GM12878 (cell line): ENCODE measurements around the gene PVALEF. TPM values are rescaled to one million over a fixed set of nuclear protein-coding genes. Genes with fewer than 3 reads are reported as not detected.

ENCODE experiments used
- ATAC-seq: fragments of 200-7000 bp; cut with Tn5 transposase; 3 replicates; pipeline ENCODE4 v1.9.1; 2020; ENCODE audit warnings: mild to moderate bottlenecking, moderate library complexity
- BruUV-seq: library from RNA; stranded (reverse); fragments of 400-500 nt; replicated peaks from 2 replicates; lab custom pipeline; 2021; lab: Mats Ljungman, UMichigan
- CTCF ChIA-PET: fragments of 300-600 bp; sonication (Branson Sonifier 250); formaldehyde crosslinking; extraction: SDS; loops from one replicate; lab custom pipeline; 2021; ENCODE audit warnings: inconsistent platforms; lab: Yijun Ruan, JAX
- POLR2A ChIA-PET: fragments of 350-600 bp; formaldehyde crosslinking; extraction: SDS; loops from one replicate; lab custom pipeline; 2021; ENCODE audit warnings: inconsistent platforms; lab: Charles Lee
- RAD21 ChIA-PET: fragments of 300-600 bp; sonication (Branson Sonifier 250); formaldehyde crosslinking; loops from one replicate; lab custom pipeline; 2023; ENCODE audit warnings: antibody characterized with exemption; ENCODE audit not compliant: unreplicated experiment; lab: Charles Lee
- SMC1A ChIA-PET: fragments of 300-600 bp; sonication (Branson Sonifier 250); formaldehyde crosslinking; loops from one replicate; lab custom pipeline; 2023; ENCODE audit not compliant: unreplicated experiment, uncharacterized antibody; lab: Charles Lee
- DNase-seq: peaks from one replicate; pipeline ENCODE4 v3.0.0-alpha.2; 2011; ENCODE audit warnings: low read depth, low spot score
- FAIRE-seq: peaks from 3 replicates; lab custom pipeline; 2011; peaks lifted over from hg19 to GRCh38; lab: Jason Lieb, UNC
- H2AFZ ChIP-seq: 2 replicates; pipeline ENCODE4 v1.6.0; 2011; ENCODE audit warnings: low read depth, low read length, control low read depth; ENCODE audit not compliant: control insufficient read depth
- H3K27ac ChIP-seq: 2 replicates; pipeline ENCODE4 v1.5.1; 2011; ENCODE audit warnings: control low read depth; ENCODE audit not compliant: control insufficient read depth, insufficient read depth
- H3K27me3 ChIP-seq, 2 experiments: replicated peaks in 1 of 2; 2 replicates each; pipeline versions ENCODE4 v1.6.0 to v1.6.1; 2011; ENCODE audit warnings: low read length in 1 of 2; ENCODE audit not compliant: control insufficient read depth in 2 of 2, insufficient read depth in 2 of 2
- H3K36me3 ChIP-seq, 2 experiments: 2 replicates each; pipeline ENCODE4 v1.5.1; 2011; ENCODE audit warnings: low read length in 1 of 2; ENCODE audit not compliant: control insufficient read depth in 2 of 2, insufficient read depth in 2 of 2
- H3K4me1 ChIP-seq: 2 replicates; pipeline ENCODE4 v1.6.1; 2011; ENCODE audit warnings: mild to moderate bottlenecking, low read length, moderate library complexity, mixed read lengths; ENCODE audit not compliant: control insufficient read depth, insufficient read depth
- H3K4me2 ChIP-seq: 2 replicates; pipeline ENCODE4 v1.6.0; 2011; ENCODE audit warnings: control low read depth; ENCODE audit not compliant: control insufficient read depth, insufficient read depth
- H3K4me3 ChIP-seq: fragments of 200-600 bp; sonication (generic); 2 replicates; pipeline ENCODE4 v1.5.1; 2016
- H3K79me2 ChIP-seq: 2 replicates; pipeline ENCODE4 v1.6.0; 2011; ENCODE audit warnings: low read length; ENCODE audit not compliant: control insufficient read depth, insufficient read depth
- H3K9ac ChIP-seq: 2 replicates; pipeline ENCODE4 v1.8.0; 2011; ENCODE audit warnings: low read length, control low read depth, mixed read lengths; ENCODE audit not compliant: control insufficient read depth, insufficient read depth
- H3K9me3 ChIP-seq: replicated peaks from 3 replicates; pipeline ENCODE4 v1.5.1; 2011; ENCODE audit warnings: mild to moderate bottlenecking, low read length; ENCODE audit not compliant: control insufficient read depth, insufficient read depth
- H4K20me1 ChIP-seq: 2 replicates; pipeline ENCODE4 v1.6.0; 2011; ENCODE audit not compliant: control insufficient read depth, insufficient read depth
- BRCA1 ChIP-seq: IDR thresholded peaks from 2 replicates; pipeline ENCODE4 v1.6.1; 2011; ENCODE audit warnings: low read depth, low read length, improper control_type of control experiment
- ESRRA ChIP-seq: IDR thresholded peaks from 2 replicates; pipeline ENCODE4 v1.6.1; 2012; ENCODE audit warnings: mild to moderate bottlenecking, low read length, improper control_type of control experiment
- MYB ChIP-seq: fragments of 150-350 bp; IDR thresholded peaks from 2 replicates; pipeline ENCODE4 v1.6.1; 2014; ENCODE audit warnings: mild to moderate bottlenecking, low read depth, low read length, borderline replicate concordance
- PAX5 ChIP-seq: IDR thresholded peaks from 2 replicates; pipeline ENCODE4 v1.6.1; 2011; ENCODE audit warnings: low read depth, low read length, borderline replicate concordance
- SMC3 ChIP-seq: IDR thresholded peaks from 2 replicates; pipeline ENCODE4 v1.6.1; 2011; ENCODE audit warnings: low read length, improper control_type of control experiment, borderline replicate concordance
- SREBF2 ChIP-seq: IDR thresholded peaks from 2 replicates; pipeline ENCODE4 v1.6.1; 2012; ENCODE audit warnings: mild to moderate bottlenecking, low read length
- SUPT20H ChIP-seq: IDR thresholded peaks from 2 replicates; pipeline ENCODE4 v1.6.1; 2011; ENCODE audit warnings: low read depth, mild to moderate bottlenecking, low read length, moderate library complexity, borderline replicate concordance; ENCODE audit not compliant: control insufficient read depth
- ZNF274 ChIP-seq: IDR thresholded peaks from one replicate; pipeline ENCODE4 v1.8.0; 2011; ENCODE audit not compliant: insufficient read length, insufficient read depth
- WGBS: methylation state at CpG from one replicate; pipeline ENCODE4 v1.1.6; 2016; ENCODE audit warnings: low lambda C conversion rate; ENCODE audit not compliant: insufficient replicate concordance, insufficient coverage; ENCODE audit errors: missing lambda C conversion rate; 5-methylcytosine and 5-hydroxymethylcytosine counted together
- in situ Hi-C: fragments of 300-500 bp; cut with MboI; formaldehyde crosslinking; loops from 9 replicates; pipeline ENCODE4 v1.14.3; 2018; ENCODE audit warnings: mixed read lengths
- intact Hi-C: fragments of 100-400 bp; cut with micrococcal nuclease; formaldehyde crosslinking; loops from one replicate; pipeline ENCODE4 v1.14.2; 2022; ENCODE audit not compliant: unreplicated experiment
- polyA plus RNA-seq, 11 experiments: library from polyadenylated mRNA; depleted of rRNA in 4 of 11; unstranded in 6 of 11; stranded (reverse) in 5 of 11; fragments of >200 nt; fragmentation: Nextera tagmentation in 4 of 11; fragmentation: Illumina TruSeq in 1 of 11; extraction: Ambion mirVana in 4 of 11; extraction: Trizol in 1 of 11; gene quantifications; 1 replicate in 1 of 11; 2 replicates in 10 of 11; pipeline versions ENCODE4 v1.2.1 to v1.2.3, GENCODE V29; 2011 to 2016; ENCODE audit warnings: inconsistent platforms in 2 of 11, missing spikeins in 2 of 11, low read depth in 1 of 11
- total RNA-seq, 4 experiments: library from RNA; depleted of rRNA in 3 of 4; stranded (reverse); fragments of >200 nt in 3 of 4; fragmentation: Illumina TruSeq in 1 of 4; extraction: Trizol in 1 of 4; gene quantifications; 2 replicates each; pipeline versions ENCODE4 v1.2.1 to v1.2.3, GENCODE V29; 2013 to 2021
- TF ChIP-seq, protein P1 (sequence below): IDR thresholded peaks from 2 replicates; pipeline ENCODE4 v1.6.1; 2011; ENCODE audit warnings: low read depth, mild to moderate bottlenecking, low read length, moderate library complexity, borderline replicate concordance; ENCODE audit errors: extremely low read depth
- TF ChIP-seq, protein P2 (sequence below): fragments of 450-650 bp; IDR thresholded peaks from 2 replicates; pipeline ENCODE4 v1.6.1; 2017; ENCODE audit warnings: borderline replicate concordance
- TF ChIP-seq, protein P3 (sequence below): IDR thresholded peaks from 2 replicates; pipeline ENCODE4 v1.6.1; 2012; ENCODE audit warnings: low read length, inconsistent platforms

The PVALEF gene
- total and polyA plus RNA-seq, 10 of the 15 experiments (the other 5 are each of a cell fraction or from before 2014, with no cell fraction given): not detected

DNA sequence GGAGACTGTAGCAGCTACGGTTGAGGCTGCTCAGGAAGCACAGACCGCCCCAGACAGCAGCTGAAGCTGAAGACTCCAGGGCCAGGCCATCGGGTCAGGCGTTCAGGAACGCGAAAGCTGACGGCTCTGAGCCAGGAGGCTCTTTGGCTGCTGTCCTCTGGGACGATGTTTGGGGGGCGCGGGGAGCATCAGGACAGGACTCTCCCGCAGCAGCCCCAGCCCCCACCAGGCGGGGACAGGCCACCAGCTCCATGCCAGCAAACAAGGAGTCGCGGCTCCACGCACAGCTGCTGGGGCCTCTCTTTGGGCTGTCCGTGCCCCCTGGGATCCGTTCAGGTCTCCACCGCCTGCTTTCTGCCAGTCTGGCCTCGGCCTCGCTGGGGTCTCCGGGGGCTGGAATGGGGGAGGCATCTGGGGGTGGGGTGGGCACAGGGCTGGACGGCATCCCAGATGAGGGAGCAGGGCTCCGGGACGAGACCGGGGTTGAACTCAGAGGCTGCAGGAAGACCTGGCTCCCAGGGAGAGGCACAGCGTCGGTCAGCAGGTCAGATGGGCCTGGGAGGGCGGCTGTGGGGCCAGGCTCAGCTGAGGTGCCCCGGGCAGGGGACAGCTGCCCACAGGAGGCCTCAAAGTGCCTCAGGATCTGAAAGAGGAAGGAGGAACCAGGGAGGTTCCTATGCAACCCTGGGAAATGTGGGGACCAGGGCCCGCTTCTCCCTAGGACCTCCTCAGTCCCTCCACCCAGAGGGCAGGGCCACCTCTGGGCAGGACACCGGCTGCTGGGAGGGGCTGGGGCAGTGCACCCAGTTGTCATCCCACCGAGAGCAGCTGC is 63.7 kb downstream of the PVALEF start (continued):
- TF ChIP-seq, protein P1, sequence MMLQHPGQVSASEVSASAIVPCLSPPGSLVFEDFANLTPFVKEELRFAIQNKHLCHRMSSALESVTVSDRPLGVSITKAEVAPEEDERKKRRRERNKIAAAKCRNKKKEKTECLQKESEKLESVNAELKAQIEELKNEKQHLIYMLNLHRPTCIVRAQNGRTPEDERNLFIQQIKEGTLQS: no peak
- TF ChIP-seq, protein P2, sequence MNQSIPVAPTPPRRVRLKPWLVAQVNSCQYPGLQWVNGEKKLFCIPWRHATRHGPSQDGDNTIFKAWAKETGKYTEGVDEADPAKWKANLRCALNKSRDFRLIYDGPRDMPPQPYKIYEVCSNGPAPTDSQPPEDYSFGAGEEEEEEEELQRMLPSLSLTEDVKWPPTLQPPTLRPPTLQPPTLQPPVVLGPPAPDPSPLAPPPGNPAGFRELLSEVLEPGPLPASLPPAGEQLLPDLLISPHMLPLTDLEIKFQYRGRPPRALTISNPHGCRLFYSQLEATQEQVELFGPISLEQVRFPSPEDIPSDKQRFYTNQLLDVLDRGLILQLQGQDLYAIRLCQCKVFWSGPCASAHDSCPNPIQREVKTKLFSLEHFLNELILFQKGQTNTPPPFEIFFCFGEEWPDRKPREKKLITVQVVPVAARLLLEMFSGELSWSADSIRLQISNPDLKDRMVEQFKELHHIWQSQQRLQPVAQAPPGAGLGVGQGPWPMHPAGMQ: no peak
- TF ChIP-seq PAX5 (no peak), SREBF2 (no peak), ZNF274 (no peak), ESRRA (no peak)
- TF ChIP-seq, protein P3, sequence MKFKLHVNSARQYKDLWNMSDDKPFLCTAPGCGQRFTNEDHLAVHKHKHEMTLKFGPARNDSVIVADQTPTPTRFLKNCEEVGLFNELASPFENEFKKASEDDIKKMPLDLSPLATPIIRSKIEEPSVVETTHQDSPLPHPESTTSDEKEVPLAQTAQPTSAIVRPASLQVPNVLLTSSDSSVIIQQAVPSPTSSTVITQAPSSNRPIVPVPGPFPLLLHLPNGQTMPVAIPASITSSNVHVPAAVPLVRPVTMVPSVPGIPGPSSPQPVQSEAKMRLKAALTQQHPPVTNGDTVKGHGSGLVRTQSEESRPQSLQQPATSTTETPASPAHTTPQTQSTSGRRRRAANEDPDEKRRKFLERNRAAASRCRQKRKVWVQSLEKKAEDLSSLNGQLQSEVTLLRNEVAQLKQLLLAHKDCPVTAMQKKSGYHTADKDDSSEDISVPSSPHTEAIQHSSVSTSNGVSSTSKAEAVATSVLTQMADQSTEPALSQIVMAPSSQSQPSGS: no peak

DNA sequence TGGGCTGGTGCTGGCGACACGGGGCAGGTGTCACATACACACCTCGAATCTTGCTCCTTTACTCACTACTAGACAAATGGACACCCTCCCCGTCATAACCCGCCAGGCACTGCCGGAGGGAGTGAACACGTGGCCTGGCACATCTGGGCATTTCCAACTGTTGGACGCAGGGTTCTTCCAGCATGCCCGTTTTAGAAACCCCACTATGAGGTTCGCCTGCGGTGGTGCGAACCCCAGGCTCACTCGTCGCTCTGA is 64.3 kb downstream of the PVALEF start:
- Histone ChIP-seq H3K4me1 (peaks cover 14% of the 10 kb centered on the region), H3K27ac (no peak overlapping the region), H3K4me3 (no peak overlapping the region), H3K9ac (no peak overlapping the region), H3K27me3 (no peaks in the 10 kb centered on the region), H3K4me2 (no peak overlapping the region), H3K79me2 (no peaks in the 10 kb centered on the region), H4K20me1 (no peaks in the 10 kb centered on the region), H2AFZ (no peak overlapping the region), H3K9me3 (no peaks in the 10 kb centered on the region), H3K36me3 (peaks cover 4 to 12% of the 10 kb centered on the region in 2 experiments; a peak in 3 of 4 replicates)
- ChIA-PET RAD21 (no interaction called here), CTCF (interaction anchor here (0.5 to 0.9 kb wide), 2 partner anchors 9 to 165 kb away, joined by 3 read pairs; partner anchors contain the start of genes NDUFAF8 and TEPSIN), POLR2A (no interaction called here), SMC1A (interaction anchor here (0.9 kb wide), 1 partner anchor 9 kb away, joined by 3 read pairs; the partner anchor contains the start of genes NDUFAF8 and TEPSIN)
- no peak for DNase-seq
- no TSS peak for BruUV-seq
- intact Hi-C loops: no loop called here
- TF ChIP-seq MYB (no peak), BRCA1 (no peak), SMC3 (no peak), SUPT20H (no peak)
- in situ Hi-C loops: loop anchor here (25.0 kb wide), 1 partner anchor 217 kb away; no protein-coding TSS in a partner anchor
- 92% methylated on average over 14 of the region's 14 CpGs for WGBS
- no peak for ATAC-seq
- FAIRE-seq: no peak
